Endothelial cell (in vitro differentiated cells): Measurements from ENCODE around the gene GFOD2. TPM values are rescaled to one million over a fixed set of nuclear protein-coding genes. Genes with fewer than 3 reads are reported as not detected.

Source experiments
- DNase-seq: peaks from one replicate; pipeline ENCODE4 v3.0.0; 2021; ENCODE audit warnings: low spot score
- H3K27ac Mint-ChIP-seq: one replicate; pipeline ENCODE4 v1.8.0; 2021; ENCODE audit warnings: mixed read lengths, inconsistent platforms; ENCODE audit not compliant: unreplicated experiment
- H3K27me3 Mint-ChIP-seq: one replicate; pipeline ENCODE4 v1.8.0; 2021; ENCODE audit warnings: mild to moderate bottlenecking, moderate library complexity, mixed read lengths, inconsistent platforms; ENCODE audit not compliant: unreplicated experiment
- H3K36me3 Mint-ChIP-seq: one replicate; pipeline ENCODE4 v1.8.0; 2021; ENCODE audit warnings: mild to moderate bottlenecking, low read depth, mixed read lengths, inconsistent platforms; ENCODE audit not compliant: unreplicated experiment
- H3K4me1 Mint-ChIP-seq: one replicate; pipeline ENCODE4 v1.8.0; 2021; ENCODE audit warnings: mild to moderate bottlenecking, mixed read lengths, inconsistent platforms; ENCODE audit not compliant: unreplicated experiment
- H3K4me3 Mint-ChIP-seq: one replicate; pipeline ENCODE4 v1.8.0; 2021; ENCODE audit warnings: mild to moderate bottlenecking, mixed read lengths, inconsistent platforms; ENCODE audit not compliant: unreplicated experiment
- H3K9me3 Mint-ChIP-seq: one replicate; pipeline ENCODE4 v1.8.0; 2021; ENCODE audit warnings: mixed read lengths, inconsistent platforms; ENCODE audit not compliant: unreplicated experiment
- CTCF ChIP-seq: fragments of 200-600 bp; sonication (generic); IDR thresholded peaks from one replicate; pipeline ENCODE4 v1.5.0; 2021; ENCODE audit warnings: antibody characterized with exemption; ENCODE audit not compliant: unreplicated experiment
- total RNA-seq: library from RNA; stranded (reverse); fragmentation: NEBNext Ultra II Directional; extraction: Animal tissue kit (Norgen Biotek cat#: 25700); gene quantifications from one replicate; pipeline ENCODE4 v1.2.1, GENCODE V29; 2021; ENCODE audit not compliant: unreplicated experiment

GFOD2 gene
- total RNA-seq, 1 donor from 2014 or later, result 44.2 TPM

- peaks cover 11% of the 10 kb centered on the region for H3K36me3 Mint-ChIP-seq
- no peaks in the 10 kb centered on the region for H3K9me3 Mint-ChIP-seq
- H3K4me1 Mint-ChIP-seq, result peaks cover 26% of the 10 kb centered on the region
- TF ChIP-seq CTCF, result no peak
- no peak overlapping the region for H3K27ac Mint-ChIP-seq
- DNase-seq, result no peak
- peaks cover 12% of the 10 kb centered on the region for H3K27me3 Mint-ChIP-seq
- no peak overlapping the region for H3K4me3 Mint-ChIP-seq
Observed at GRCh38 chr16:67723151-67723910, 4.2 kb upstream of the GFOD2 start.

GRCh38 chr16:67720236-67720635, 1.1 kb upstream of the GFOD2 start:
- no peak for DNase-seq
- no peaks in the 10 kb centered on the region for H3K9me3 Mint-ChIP-seq
- H3K36me3 Mint-ChIP-seq, result peaks cover 5% of the 10 kb centered on the region
- H3K27ac Mint-ChIP-seq, result peak overlapping the region; percentile 99
- peaks cover 27% of the 10 kb centered on the region for H3K4me1 Mint-ChIP-seq
- TF ChIP-seq CTCF, result no peak
- H3K27me3 Mint-ChIP-seq, result peaks cover 5% of the 10 kb centered on the region
- peak overlapping the region; percentile 98 for H3K4me3 Mint-ChIP-seq

GRCh38 chr16:67719778-67720144, 645 bp upstream of the GFOD2 start:
- H3K4me1 Mint-ChIP-seq, result peaks cover 27% of the 10 kb centered on the region
- H3K27ac Mint-ChIP-seq, result peak overlapping the region; percentile 99
- peak; percentile 18 for DNase-seq
- TF ChIP-seq CTCF, result no peak
- peak overlapping the region; percentile 98 for H3K4me3 Mint-ChIP-seq
- H3K27me3 Mint-ChIP-seq, result peaks cover 5% of the 10 kb centered on the region
- H3K36me3 Mint-ChIP-seq, result peaks cover 5% of the 10 kb centered on the region
- no peaks in the 10 kb centered on the region for H3K9me3 Mint-ChIP-seq

GRCh38 chr16:67718668-67719047, 458 bp downstream of the GFOD2 start:
- no peak for DNase-seq
- Mint-ChIP-seq H3K27me3 (peaks cover 5% of the 10 kb centered on the region), H3K27ac (peak overlapping the region; percentile 65), H3K9me3 (no peaks in the 10 kb centered on the region), H3K4me3 (peak overlapping the region; percentile 98), H3K4me1 (peaks cover 27% of the 10 kb centered on the region), H3K36me3 (peaks cover 5% of the 10 kb centered on the region)
- no peak for TF ChIP-seq CTCF

GRCh38 chr16:67716097-67716496, 3.0 kb downstream of the GFOD2 start:
- no peak overlapping the region for H3K4me3 Mint-ChIP-seq
- no peaks in the 10 kb centered on the region for H3K9me3 Mint-ChIP-seq
- no peak overlapping the region for H3K27ac Mint-ChIP-seq

More at GRCh38 chr16:67716097-67716496, 3.0 kb downstream of the GFOD2 start:
- peaks cover 5% of the 10 kb centered on the region for H3K27me3 Mint-ChIP-seq
- peaks cover 27% of the 10 kb centered on the region for H3K4me1 Mint-ChIP-seq
- no peak for DNase-seq
- TF ChIP-seq CTCF, result no peak
- H3K36me3 Mint-ChIP-seq, result peaks cover 9% of the 10 kb centered on the region
